A549 treated with CORT108297 at 1 μM for 4 hours (cell line): ENCODE data around the gene FAM76B. TPM values are rescaled to one million over a fixed set of nuclear protein-coding genes. Genes with fewer than 3 reads are reported as not detected.

Source experiments
- total RNA-seq: library from RNA; stranded (reverse); fragments of 200-300 nt; extraction: Qiagen RNA extraction; gene quantifications from 5 replicates; pipeline ENCODE4 v1.2.3, GENCODE V29; 2022

Gene FAM76B
- 5.9 to 10.3 TPM (median 8.1 TPM) in 5 replicates for total RNA-seq

GRCh38 chr11:95789506-95790122 lies at the start of gene FAM76B:
Gene FAM76B (minus strand): TSS chr11:95789782. CDS start chr11:95789478, 304 bp downstream.

GRCh38 chr11:95790123-95790932 lies 746 bp upstream of the FAM76B start, which contains the start of gene CEP57:
Gene CEP57 (plus strand): TSS chr11:95790498. CDS start chr11:95790699, 201 bp downstream.

Other genes with a start within 250 kb of the FAM76B start
- 11.0 to 18.4 TPM (median 16.4 TPM) in 5 replicates for gene CEP57, start 716 bp upstream of the FAM76B start, total RNA-seq
- 18.7 to 24.4 TPM (median 19.3 TPM) in 5 replicates for gene MTMR2, start 134.3 kb upstream of the FAM76B start, total RNA-seq